ENCODE measurements around the gene SHROOM3.

GRCh38 chr4:76499461-76499860 lies 64.4 kb downstream of the SHROOM3 start:
- TF ChIP-seq CTCF (IDR thresholded peaks at IDR 0.05), result no peak
- TF ChIP-seq POLR2A (IDR thresholded peaks at IDR 0.05), result no peak

Data from body of pancreas (tissue), 4 donors.